Testis (tissue), 2 donors: Measurements from ENCODE around the gene GPAT2.
"Not testable (repeated sequence)": the region's sequence is repeated elsewhere in the genome, so short reads cannot be mapped to it uniquely, and the experiment has no call there.

Experiments
- CTCF ChIP-seq, 3 experiments: fragments of 450-650 bp in 2 of 3; fragments of 200-600 bp in 1 of 3; sonication (generic) in 1 of 3; IDR thresholded peaks; one replicate each; pipeline ENCODE4 v1.5.1; 2016 to 2019; ENCODE audit warnings: antibody characterized with exemption in 3 of 3, mild to moderate bottlenecking in 2 of 3, moderate library complexity in 1 of 3
- POLR2A ChIP-seq: fragments of 450-650 bp; IDR thresholded peaks from one replicate; pipeline ENCODE4 v1.6.1; 2017; ENCODE audit warnings: antibody characterized with exemption, mild to moderate bottlenecking, moderate library complexity

GRCh38 chr2:96023701-96024100, 11.0 kb downstream of the GPAT2 start:
- TF ChIP-seq CTCF (IDR thresholded peaks at IDR 0.05); POLR2A: not testable (repeated sequence)
